Stimulated activated CD8-positive, alpha-beta memory T cell treated with anti-CD3 and anti-CD28 coated beads, Interleukin-7, amount 100 ng/mL, for 24 hours (primary cell): ENCODE data around the gene GABARAPL1.
A peak's percentile ranks its signal among the peaks of the same experiment; 100 is the strongest.
"Not testable (repeated sequence)": the region's sequence is repeated elsewhere in the genome, so short reads cannot be mapped to it uniquely, and the experiment has no call there.

Source experiments
- DNase-seq: peaks from one replicate; pipeline ENCODE4 v3.0.0-alpha.2; 2020; ENCODE audit warnings: low read depth

GABARAPL1 gene

DNA sequence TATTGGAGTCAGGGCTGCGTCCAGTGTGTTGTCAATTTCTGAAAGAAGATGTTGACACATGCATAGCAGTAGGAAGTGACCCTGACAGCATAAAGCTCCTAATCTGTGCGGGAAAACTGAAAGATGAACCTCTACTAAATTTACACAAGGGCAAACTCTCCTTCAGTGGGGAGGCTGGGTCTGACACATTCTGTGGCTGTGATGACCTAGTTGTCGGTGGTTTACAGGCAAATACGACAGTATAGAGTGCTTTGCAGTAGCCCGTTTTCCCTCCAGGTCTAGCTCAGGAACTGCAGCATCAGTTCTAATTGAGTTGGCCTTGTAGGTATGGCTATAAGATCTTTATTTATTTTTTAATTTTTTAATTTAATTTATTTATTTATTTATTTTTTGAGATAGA is 14.8 kb upstream of the GABARAPL1 start:
- DNase-seq: no peak

DNA sequence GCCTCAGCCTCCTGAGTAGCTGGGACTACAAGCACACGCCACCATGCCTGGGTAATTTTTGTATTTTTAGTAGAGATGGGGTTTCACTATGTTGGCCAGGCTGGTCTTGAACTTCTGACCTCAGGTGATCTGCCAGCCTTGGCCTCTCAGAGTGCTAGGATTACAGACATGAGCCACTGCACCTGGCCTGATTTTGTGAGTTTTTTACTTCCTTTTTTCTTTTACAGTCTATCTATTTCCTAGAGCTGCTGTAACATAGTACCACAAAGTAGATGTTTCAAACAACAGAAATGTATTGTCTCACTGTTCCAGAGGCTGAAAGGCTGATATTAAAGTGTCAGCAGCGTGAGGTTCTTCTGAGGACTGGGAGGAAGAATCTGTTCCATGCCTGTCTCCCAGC is 8.2 kb upstream of the GABARAPL1 start:
- DNase-seq: not testable (repeated sequence)

DNA sequence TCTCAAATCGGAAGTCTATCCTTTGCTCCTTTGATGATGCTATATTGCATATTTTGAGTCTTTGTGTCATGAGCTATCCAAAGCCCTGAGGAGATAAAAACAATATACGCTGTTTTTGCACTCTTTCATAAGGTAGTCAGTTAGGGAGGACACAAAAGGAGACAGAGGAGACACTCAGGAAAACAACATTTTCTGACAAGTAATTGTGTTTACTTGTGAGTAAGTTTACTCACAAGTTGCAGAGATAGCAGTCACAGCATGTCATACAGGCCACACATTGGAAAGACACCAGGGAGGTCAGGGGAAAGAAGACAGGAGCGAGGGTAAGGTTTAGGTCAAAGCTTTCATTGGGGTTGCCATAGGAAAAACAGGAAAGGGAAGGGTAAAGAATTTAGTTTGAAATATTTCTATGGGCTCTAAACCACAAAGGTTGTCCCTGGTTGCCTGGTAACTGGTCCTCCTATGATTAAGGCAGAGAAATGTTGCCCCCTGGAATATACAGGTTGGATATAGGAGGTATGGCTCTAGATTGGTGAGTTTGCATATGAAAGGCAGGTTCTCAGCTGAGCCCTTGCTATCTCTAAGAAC is 7.4 kb upstream of the GABARAPL1 start:
- no peak for DNase-seq

DNA sequence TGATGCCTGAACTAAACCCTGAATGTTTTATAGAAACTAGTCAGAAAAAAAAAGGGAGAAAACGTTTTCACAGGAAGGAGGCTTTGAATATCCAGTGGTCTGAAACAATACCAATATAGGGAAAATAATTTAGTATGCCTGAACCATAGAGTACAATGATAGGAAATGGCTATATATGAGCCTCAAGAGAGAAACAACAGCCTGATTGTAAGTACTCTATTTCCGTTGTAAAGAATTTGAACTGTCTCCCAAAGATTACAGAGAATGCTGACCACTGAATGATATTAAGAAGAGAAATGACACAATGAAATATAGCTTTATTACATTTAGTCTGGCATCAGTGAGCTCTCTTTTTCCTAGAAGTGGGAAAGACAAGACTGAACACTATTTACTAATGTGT is 5.5 kb upstream of the GABARAPL1 start:
- no peak for DNase-seq

DNA sequence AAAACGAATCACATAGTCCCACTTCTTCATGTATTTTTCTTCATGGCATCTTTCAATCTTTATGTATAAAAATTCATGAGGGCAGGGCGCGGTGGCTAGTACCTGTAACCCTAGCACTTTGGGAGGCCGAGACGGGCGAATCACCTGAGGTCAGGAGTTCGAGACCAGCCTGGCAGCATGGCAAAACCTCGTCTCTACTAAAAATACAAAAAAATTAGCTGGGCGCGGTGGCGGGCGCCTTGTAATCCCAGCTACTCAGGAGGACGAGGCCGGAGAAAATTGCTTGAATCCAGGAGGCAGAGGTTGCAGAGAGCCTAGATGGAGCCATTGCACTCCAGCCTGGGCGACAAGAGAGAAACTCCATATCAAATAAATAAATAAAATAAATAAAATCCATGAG is 2.5 kb upstream of the GABARAPL1 start:
- DNase-seq: no peak

DNA sequence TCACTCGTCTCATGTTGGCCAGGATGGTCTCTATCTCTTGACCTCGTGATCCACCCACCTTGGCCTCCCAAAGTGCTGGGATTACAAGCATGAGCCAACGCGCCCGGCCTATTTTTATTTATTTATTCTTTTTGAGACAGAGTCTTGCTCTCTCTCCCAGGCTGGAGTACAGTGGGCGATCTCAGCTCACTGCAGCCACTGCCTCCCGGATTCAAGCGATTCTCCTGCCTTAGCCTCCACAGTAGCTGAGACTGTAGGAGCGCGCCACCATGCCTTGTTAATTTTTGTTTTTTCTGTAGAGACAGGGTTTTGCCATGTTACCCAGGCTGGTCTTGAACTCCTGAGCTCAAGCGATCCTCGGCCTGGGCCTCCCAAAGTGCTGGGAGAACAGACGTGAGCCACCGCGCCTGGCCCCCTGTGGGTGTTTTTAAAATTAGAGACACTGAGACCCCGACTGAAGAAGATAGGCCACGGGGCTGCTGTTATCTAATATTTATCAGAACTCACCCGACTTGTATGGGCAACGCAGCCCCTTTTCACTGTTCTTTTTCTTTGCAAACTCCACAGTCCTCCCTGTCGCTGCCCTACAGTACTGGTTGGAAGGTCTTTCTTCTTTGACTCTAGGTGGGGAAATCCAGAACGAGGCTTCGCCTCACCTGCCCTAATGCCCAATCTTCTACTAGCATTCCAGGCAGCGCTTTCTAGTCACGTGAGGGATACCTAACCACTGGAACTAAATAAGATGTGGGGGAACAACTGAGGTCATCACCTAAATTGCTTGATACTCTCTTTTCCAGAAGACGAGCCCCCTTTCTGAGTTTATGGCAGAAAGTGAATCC is 1.4 kb upstream of the GABARAPL1 start:
- DNase-seq: no peak

DNA sequence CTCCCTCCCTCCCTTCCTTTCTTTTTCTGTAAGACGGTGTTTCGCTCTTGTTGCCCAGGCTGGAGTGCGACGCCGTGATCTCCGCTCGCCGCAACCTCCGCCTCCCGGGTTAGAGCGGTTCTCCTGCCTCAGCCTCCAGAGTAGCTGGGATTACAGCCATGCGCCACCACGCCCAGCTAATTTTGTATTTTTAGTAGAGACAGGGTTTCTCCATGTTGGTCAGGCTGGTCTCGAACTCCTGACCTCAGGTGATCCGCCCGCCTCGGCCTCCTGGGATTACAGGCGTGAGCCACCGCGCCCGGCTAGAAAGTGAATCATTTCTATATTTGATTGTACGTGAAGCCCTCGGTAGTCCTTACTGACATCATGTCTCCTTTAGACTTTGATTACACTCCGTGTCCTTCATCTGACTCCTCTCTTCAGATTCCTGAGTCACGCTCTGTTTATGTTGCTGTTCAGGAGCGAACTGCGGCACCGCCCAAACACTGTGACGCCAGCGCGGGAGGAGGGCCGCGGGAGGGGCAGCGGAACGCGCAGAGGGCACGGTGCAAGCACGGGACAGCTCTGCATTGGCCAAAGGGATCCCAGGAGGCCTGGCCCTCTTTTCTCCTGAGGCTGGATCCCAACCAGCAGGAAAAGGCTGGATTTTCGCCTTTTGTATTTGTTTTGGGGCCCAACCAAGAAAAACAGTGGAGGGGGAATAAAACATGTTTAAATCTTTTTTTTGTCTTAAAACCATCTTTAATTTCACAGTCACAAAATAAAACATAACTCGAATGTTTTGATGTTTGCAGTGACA is 538 bp upstream of the GABARAPL1 start:
- peak; percentile 69 for DNase-seq

DNA sequence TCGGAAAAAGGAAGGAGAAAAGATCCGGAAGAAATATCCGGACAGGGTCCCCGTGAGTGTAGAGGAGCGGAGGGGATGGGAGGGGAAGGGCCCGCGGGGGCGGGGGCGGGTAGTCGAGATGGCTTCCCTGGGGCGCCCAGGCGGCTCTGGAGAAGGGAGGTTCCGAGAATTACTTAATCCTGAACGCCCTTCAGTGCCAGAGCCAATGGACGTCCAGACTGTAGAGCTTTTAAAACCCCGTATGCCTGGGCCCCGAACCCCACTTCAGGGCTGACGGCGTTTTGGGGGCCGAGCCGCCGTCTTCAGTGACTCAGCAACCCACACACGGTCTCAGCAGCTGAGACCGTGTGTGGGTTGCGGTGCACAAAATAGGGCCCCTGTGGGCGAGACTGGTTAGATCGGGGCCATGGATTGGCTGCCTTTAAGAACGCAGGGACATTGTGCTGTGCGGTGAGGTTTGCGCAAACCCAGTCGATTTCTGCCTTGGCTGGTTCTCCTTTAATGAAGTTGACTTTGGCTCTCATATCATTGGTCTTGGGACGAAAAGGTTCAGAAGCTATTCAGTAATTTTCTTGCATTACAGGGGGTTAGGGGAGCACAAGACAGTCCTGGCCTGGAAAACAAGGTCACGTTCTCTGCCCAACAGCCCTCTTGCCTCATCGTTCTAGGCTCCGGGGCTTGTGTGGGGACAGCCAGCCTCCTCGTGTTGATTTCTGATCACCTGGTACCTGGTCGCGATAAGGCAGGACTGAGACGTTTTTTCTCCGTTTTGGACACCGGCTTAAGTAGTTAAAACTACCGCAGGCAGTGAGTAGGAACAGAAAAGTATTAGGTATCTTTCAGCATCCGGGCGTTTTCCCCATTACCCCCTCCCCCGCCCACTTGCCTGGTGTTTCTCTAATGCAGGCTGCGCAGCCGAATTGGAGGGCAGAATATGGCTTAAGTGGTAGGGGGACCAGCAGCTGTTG is 775 bp downstream of the GABARAPL1 start:
- peak; percentile 68 for DNase-seq

DNA sequence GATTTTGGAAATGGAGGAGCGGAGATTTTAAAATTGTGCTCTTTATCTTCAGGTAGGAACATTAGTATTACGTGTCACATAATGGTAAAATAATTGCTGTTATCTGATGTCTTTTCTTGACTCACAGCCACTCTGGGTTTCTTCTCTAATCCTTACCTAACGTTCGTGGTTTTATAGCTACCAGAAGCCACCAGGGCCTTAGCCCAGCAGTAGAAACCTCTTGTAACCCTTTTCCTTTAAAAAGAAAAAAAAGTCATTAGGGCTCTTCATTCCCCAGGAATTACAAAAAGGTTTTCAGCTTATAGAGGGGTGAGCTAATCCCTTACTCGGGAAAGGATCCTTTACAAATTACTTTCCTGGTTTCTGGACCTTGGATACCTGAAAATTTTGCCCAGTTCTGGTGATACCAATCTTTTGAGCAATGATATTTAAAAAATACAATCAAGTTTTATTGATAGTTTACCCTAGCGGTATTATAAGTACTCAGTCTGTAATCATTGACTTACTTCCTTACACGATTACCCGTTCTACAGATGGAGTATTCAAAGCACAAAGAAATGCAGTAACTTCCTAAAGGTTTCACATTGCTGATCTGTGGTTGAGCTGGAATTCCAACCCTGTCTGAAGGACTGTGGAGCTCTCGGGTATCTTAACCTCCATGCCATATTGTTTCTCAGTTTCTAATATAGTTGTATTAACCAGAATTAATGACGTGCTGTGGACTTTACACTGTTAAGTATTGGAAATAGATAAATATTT is 1.6 kb downstream of the GABARAPL1 start:
- no peak for DNase-seq

DNA sequence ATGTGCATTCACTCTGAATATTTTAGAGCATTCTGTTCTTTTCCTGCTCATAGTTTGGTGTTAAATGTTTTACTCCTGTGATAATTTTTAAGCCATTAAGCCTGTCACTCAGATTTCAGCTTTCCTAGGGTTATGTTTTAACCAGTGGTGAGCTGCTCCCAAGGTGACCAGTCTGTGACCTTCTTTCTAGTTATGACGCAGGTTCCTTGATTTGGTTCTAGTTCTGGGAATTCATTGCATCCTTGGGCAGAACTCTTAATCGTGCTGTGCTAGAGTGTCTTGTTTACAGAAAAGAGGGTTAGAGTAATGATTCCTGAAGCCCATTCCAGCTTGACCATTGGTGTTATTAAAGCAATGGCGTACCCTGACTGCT is 2.2 kb downstream of the GABARAPL1 start:
- DNase-seq: no peak

DNA sequence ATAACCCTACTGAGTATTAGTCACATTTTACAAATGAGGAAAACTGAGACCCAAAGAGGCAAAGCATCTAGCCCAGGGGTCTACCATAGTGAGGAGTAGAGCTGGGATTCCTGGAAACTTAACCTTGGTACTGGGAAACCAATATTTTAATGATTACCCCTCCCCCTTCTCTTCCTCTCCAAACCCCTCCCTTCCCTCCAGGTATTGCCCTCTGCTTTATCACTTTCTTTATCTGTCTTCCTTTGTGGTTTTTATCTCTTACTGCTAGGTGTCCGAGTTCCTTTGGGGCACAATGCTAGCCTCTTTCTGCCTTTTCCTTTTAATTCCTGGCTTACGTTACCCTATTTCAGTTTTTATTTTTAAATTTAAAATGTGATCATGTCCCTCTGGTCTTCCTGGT is 2.8 kb downstream of the GABARAPL1 start:
- DNase-seq: no peak

DNA sequence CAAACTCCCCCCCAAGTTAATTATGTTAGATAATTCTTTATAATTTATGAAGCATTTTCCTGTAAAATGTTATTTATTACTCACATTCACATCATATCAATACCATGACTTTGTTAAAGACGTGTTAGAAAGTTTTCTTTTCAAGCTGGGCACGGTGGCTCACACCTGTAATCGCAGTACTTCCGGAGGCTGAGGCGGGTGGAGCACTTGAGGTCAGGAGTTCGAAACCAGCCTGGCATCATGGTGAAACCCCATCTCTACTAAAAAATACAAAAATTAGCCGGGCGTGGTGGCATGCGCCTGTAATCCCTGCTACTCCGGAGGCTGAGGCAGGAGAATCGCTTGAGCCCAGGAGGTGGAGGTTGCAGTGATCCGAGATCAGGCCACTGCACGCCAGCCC is 3.3 kb downstream of the GABARAPL1 start:
- DNase-seq: not testable (repeated sequence)

DNA sequence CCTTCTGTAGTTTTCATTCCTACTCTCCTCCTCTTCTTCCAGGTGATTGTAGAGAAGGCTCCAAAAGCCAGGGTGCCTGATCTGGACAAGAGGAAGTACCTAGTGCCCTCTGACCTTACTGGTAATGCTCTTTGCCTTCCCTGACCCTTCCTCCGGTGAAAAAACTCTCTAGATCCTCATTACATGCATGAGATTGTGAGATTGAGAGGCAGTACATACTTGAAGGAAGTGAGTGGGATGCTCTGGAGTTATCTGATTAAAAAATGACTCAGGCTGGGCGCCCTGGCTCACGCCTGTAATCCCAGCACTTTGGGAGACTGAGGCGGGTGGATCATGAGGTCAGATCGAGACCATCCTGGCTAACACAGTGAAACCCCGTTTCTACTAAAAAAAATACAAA is 5.3 kb downstream of the GABARAPL1 start:
- DNase-seq: no peak

DNA sequence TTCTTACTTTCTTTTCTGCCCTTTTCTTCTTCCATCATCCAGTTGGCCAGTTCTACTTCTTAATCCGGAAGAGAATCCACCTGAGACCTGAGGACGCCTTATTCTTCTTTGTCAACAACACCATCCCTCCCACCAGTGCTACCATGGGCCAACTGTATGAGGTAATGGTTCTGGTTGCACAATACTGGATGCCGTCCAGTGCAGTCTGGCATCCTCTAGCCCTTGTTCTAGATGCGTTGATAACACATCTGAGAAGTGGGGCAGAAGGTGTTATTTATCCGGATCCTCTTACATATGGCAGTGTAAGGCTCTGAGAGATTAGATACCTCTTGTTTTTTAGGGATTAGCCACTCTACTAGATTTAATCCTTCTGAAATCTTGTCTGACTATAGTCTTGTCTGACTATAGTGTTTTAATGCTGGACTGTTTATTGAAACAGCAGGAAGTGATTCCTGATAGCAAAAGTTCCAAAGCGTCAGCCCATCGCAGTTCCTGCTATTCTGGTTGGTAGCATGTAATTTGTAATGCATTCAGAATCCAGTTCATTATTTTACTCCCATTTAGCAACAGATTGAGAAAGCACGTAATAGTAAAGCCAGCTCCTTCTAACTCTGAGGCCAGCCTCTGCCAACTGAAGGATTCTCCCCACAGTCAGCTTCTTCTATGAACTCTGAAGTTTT is 7.9 kb downstream of the GABARAPL1 start:
- DNase-seq: no peak

DNA sequence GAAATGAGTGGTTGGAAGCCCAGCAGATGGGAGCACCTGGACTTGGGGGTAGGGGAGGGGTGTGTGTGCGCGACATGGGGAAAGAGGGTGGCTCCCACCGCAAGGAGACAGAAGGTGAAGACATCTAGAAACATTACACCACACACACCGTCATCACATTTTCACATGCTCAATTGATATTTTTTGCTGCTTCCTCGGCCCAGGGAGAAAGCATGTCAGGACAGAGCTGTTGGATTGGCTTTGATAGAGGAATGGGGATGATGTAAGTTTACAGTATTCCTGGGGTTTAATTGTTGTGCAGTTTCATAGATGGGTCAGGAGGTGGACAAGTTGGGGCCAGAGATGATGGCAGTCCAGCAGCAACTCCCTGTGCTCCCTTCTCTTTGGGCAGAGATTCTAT is 9.2 kb downstream of the GABARAPL1 start:
- no peak for DNase-seq

DNA sequence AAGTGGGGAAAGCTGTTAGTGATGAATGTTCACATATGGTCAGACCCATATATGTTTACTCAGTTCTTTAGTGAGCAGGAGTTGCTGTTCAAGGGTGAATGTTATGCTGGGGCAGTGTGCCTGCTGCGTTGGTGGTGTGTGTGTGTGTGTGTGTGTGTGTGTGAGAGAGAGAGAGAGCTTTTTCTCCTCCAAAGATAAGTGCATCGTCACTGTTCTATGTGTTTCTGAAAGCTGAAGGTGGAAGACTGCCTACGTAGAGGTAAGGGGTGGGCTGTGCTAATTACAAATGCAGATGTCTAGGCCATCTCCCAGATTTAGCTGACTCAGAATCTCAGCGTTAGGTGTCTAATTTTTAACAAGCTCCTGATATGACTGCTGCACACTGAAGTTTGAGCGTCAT is 10.5 kb downstream of the GABARAPL1 start:
- no peak for DNase-seq

DNA sequence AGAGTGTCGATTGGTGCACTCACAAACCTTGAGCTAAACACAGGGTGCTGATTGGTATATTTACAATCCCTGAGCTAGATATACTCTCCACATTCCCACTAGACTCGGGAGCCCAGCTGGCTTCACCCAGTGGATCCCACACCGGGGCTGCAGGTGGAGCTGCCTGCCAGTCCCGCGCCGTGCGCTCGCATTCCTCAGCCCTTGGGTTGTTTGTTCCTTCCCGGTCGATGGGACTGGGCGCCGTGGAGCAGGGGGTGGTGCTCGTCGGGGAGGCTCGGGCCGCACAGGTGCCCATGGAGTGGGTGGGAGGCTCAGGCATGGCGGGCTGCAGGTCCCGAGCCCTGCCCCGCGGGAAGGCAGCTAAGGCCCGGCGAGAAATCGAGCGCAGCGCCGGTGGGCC is 12.7 kb downstream of the GABARAPL1 start:
- not testable (repeated sequence) for DNase-seq

DNA sequence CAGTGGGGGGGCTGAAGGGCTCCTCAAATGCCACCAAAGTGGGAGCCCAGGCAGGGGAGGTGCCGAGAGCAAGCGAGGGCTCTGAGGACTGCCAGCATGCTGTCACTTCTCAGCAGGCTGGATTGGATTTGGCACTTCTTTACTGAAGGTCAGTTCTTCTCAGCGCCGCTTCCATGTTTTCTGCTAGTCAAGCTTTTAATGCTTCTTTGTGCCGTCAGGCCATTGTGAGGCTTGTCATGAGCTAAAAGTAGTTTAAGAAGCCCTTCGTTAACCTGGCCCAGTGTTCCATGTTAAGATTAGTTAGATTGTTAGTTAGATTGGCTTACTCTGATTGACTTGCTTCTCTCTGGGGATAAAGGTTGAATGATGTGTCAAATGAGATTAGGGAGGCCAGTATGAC is 13.4 kb downstream of the GABARAPL1 start:
- no peak for DNase-seq

DNA sequence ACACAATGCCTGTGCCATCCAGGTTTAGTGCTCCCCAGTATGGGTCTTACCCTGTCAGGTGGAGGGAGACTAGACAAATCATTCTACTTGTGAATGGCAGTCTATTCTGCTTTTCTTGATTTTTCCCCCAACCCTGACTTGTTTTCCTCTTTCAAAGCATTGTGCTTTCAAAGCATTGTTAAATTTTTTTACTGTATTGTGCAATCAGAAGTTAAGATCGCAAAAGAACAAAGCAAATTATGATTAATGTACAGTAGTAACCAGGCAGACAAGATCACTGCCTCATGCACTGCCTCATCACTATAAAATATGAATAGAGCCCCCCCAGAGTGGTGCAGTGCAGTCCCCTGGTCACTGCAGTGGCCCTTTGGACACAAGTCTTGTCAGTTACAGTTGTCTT is 14.1 kb downstream of the GABARAPL1 start:
- DNase-seq: no peak

DNA sequence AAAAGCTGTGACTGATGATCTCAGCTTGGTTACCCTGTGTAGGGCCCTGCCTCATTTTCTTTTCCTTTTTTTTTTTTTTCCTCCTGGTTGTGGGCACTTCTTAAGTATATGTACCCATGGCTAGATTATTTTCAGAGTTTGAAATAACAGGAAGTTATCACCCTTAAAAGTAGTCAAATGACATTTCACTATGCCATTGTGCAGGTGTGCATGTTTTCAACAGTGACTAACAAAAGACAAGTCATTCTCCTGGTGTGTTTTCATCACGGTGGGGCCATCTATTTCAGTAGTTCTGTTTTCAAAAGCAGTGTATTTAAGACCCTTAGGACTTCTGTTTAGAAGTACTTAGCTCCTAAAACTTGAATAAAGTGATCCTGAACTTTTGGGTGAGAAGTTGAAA is 15.0 kb downstream of the GABARAPL1 start:
- DNase-seq: no peak

DNA sequence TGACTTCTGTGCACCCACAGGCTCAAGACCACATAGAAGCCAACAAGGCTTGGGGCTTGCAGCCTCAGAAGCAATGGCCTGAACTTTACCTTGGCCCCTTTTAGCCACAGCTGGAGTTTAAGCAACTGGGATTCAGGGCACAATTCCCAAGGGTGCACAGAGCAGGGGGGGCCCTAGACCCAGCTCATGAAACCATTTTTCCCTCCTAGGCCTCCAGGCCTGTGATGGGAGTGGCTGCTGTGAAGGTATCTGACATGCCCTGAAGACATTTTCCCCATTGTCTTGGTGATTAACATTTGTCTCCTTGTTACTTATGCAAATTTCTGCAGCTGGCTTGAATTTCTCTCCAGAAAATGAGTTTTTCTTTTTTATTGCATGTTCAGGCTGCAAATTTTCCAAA is 21.9 kb downstream of the GABARAPL1 start:
- no peak for DNase-seq
